GM23338 (cell line): ENCODE data around the gene FAM83C.

Experiments used
- CREB1 ChIP-seq: fragments of 250-450 bp; sonication (Bioruptor Pico); IDR thresholded peaks from 2 replicates; pipeline ENCODE4 v1.5.0; 2020; ENCODE audit warnings: low read depth, mild to moderate bottlenecking, moderate library complexity
- CTCF ChIP-seq, 2 experiments: fragments of 200-600 bp in 1 of 2; sonication (generic) in 1 of 2; conservative IDR thresholded peaks; 2 replicates each; pipeline versions ENCODE4 v1.5.1 to v1.6.1; 2016 to 2017; ENCODE audit warnings: antibody characterized with exemption in 2 of 2, low read depth in 2 of 2, mild to moderate bottlenecking in 2 of 2, moderate library complexity in 1 of 2
- ETS1 ChIP-seq: IDR thresholded peaks from 2 replicates; pipeline ENCODE4 v1.6.1; 2016; ENCODE audit warnings: antibody characterized with exemption
- EZH2 ChIP-seq: fragments of 200-600 bp; sonication (generic); IDR thresholded peaks from one replicate; pipeline ENCODE4 v1.8.0; 2017; ENCODE audit warnings: antibody characterized with exemption, mild to moderate bottlenecking, low read depth; ENCODE audit not compliant: unreplicated experiment
- EZH2phosphoT487 ChIP-seq: fragments of 200-600 bp; sonication (generic); IDR thresholded peaks from one replicate; pipeline ENCODE4 v1.8.1; 2018; ENCODE audit warnings: antibody characterized with exemption; ENCODE audit not compliant: unreplicated experiment
- JUNB ChIP-seq: IDR thresholded peaks from one replicate; pipeline ENCODE4 v1.6.1; 2016; ENCODE audit warnings: antibody characterized with exemption; ENCODE audit not compliant: unreplicated experiment
- POLR2AphosphoS5 ChIP-seq: IDR thresholded peaks from 2 replicates; pipeline ENCODE4 v1.6.1; 2016; ENCODE audit warnings: antibody characterized with exemption, low read depth
- REST ChIP-seq: IDR thresholded peaks from one replicate; pipeline ENCODE4 v1.6.1; 2018; ENCODE audit warnings: antibody characterized with exemption; ENCODE audit not compliant: unreplicated experiment
- ZNF114 ChIP-seq: fragments of 250-450 bp; sonication (Bioruptor Pico); IDR thresholded peaks from 2 replicates; pipeline ENCODE4 v1.5.0; 2020; ENCODE audit warnings: mild to moderate bottlenecking, moderate library complexity

DNA sequence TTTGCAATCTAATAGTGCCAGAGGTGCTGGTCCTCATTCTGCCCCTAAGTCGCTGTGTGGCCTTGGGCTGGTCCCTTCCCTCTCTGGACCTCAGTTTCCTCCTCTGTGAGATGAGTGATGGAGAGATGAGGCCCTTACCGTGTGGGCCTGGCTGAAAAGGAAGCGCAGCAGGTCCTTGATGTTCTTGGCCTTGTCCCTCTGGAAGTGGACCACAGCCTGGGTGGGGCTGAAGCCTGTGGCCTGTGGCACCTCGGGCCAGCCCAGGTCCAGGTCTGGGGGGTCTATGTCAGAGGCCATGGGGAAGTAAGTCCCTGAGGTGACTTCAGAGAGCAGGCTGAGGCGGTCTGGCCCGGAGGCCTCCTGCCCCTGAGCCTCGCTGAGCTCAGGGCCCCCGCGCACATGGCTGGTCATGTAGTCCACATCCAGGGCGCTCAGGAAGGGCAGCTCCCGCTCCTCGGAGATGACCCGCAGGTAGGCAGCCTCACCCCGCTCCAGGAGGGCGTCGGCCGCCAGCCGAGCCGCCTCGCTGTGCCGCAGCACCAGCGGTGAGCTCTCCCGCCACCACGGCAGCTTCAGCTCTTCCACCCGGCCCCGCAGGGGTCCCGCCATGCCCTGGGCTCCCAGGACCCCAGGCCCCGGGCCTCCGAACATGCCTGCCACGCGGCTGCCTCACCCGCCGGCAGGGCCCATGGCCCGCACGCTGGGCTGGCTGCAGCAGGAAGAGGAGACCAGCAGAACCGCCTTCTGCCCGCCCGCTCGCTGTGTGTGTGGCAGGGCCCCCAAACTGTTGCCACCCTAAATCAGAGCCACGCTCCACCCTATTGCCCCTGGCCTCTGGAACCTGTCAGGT lies at the start of gene FAM83C:
- no peak for TF ChIP-seq CTCF (conservative IDR thresholded peaks at IDR 0.05; ENCODE audit: low read depth in 2 of 2)
- TF ChIP-seq EZH2phosphoT487 = no peak
- TF ChIP-seq POLR2AphosphoS5 = no peak
- no peak for TF ChIP-seq REST
- TF ChIP-seq CREB1 = no peak
- no peak for TF ChIP-seq EZH2
- TF ChIP-seq JUNB = no peak
- no peak for TF ChIP-seq ETS1
- TF ChIP-seq ZNF114 (CRISPR knock-in tag) = no peak
